LNCaP clone FGC (cell line): ENCODE measurements around the gene YTHDF2.
"Not testable (repeated sequence)": the region's sequence is repeated elsewhere in the genome, so short reads cannot be mapped to it uniquely, and the experiment has no call there.

ENCODE experiments used
- DNase-seq: peaks from one replicate; pipeline ENCODE4 v3.0.0-alpha.2; 2011; ENCODE audit warnings: low read depth
- H3K4me3 ChIP-seq: 2 replicates; pipeline ENCODE4 v1.5.1; 2011; ENCODE audit warnings: mild to moderate bottlenecking, low read depth, low read length, control low read depth
- CTCF ChIP-seq: IDR thresholded peaks from 2 replicates; pipeline ENCODE4 v1.5.1; 2012; ENCODE audit warnings: mild to moderate bottlenecking; ENCODE audit not compliant: control insufficient read depth, insufficient read depth; ENCODE audit errors: extremely low read depth

Gene YTHDF2

GRCh38 chr1:28720376-28720775 lies 16.4 kb upstream of the YTHDF2 start:
- no peak for DNase-seq
- TF ChIP-seq CTCF, result no peak
- no peak overlapping the region for H3K4me3 ChIP-seq

- not testable (repeated sequence) for H3K4me3 ChIP-seq, DNase-seq
These were observed 14.8 kb upstream of the YTHDF2 start for GRCh38 chr1:28721927-28722326.

- not testable (repeated sequence) for DNase-seq, H3K4me3 ChIP-seq
These were observed 11.4 kb upstream of the YTHDF2 start for GRCh38 chr1:28725365-28725764.

- TF ChIP-seq CTCF, result no peak
These were observed 735 bp upstream of the YTHDF2 start for GRCh38 chr1:28735961-28736449.

GRCh38 chr1:28737307-28738132 lies 780 bp downstream of the YTHDF2 start:
- no peak for TF ChIP-seq CTCF
- H3K4me3 ChIP-seq, result peak overlapping the region; percentile 78
- DNase-seq, result peak; percentile 60

More at GRCh38 chr1:28735961-28736449, 735 bp upstream of the YTHDF2 start:
- H3K4me3 ChIP-seq, result peak overlapping the region; percentile 78
- DNase-seq, result no peak

- TF ChIP-seq CTCF, result no peak
- no peak overlapping the region for H3K4me3 ChIP-seq
- no peak for DNase-seq
These were observed 3.4 kb downstream of the YTHDF2 start for GRCh38 chr1:28740118-28740517.

- DNase-seq, result no peak
- TF ChIP-seq CTCF, result no peak
- H3K4me3 ChIP-seq, result no peak overlapping the region
These were observed 7.4 kb downstream of the YTHDF2 start for GRCh38 chr1:28744184-28744583.

GRCh38 chr1:28745653-28746173 lies 9.0 kb downstream of the YTHDF2 start:
- TF ChIP-seq CTCF, result no peak
- H3K4me3 ChIP-seq, result no peak overlapping the region
- no peak for DNase-seq
